ENCODE data around the gene C1orf122.

C1orf122 gene

GRCh38 chr1:37814252-37814651 lies 6.7 kb downstream of the C1orf122 start (continued):
- TF ChIP-seq, protein P1, sequence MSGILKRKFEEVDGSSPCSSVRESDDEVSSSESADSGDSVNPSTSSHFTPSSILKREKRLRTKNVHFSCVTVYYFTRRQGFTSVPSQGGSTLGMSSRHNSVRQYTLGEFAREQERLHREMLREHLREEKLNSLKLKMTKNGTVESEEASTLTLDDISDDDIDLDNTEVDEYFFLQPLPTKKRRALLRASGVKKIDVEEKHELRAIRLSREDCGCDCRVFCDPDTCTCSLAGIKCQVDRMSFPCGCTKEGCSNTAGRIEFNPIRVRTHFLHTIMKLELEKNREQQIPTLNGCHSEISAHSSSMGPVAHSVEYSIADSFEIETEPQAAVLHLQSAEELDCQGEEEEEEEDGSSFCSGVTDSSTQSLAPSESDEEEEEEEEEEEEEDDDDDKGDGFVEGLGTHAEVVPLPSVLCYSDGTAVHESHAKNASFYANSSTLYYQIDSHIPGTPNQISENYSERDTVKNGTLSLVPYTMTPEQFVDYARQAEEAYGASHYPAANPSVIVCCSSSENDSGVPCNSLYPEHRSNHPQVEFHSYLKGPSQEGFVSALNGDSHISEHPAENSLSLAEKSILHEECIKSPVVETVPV (CRISPR knock-in tag; IDR thresholded peaks at IDR 0.05) = no peak
- TF ChIP-seq OSR1 (CRISPR knock-in tag; IDR thresholded peaks at IDR 0.05) (no peak), ESRRG (CRISPR knock-in tag; IDR thresholded peaks at IDR 0.05) (no peak), BACH2 (CRISPR knock-in tag; IDR thresholded peaks at IDR 0.05; ENCODE audit: borderline replicate concordance) (no peak), PPARA (CRISPR knock-in tag; IDR thresholded peaks at IDR 0.05; ENCODE audit: borderline replicate concordance) (no peak), TOX (CRISPR knock-in tag; IDR thresholded peaks at IDR 0.05; ENCODE audit: borderline replicate concordance) (no peak), ZNF70 (CRISPR knock-in tag; IDR thresholded peaks at IDR 0.05) (no peak), ZFP3 (CRISPR knock-in tag; IDR thresholded peaks at IDR 0.05) (no peak)

DNA sequence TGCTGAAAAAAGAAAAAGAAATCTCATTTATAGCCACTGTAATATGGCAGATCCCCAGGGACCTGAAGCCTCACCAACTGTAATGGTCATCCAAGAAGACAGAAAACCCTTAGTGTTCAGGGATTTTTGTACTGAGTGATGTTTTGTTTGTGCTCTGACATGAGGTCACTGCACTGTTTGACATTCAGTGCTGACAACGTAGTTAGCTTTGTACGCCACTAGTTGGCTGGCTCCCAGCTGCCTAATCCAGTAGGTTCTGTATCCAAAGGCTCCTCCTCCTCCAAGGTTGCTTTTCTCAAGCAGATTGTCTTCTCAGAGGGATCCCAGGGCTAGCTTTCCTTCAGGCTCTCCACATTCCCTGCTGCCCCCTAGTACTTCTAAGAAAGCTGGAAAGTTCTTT lies 9.9 kb downstream of the C1orf122 start:
- TF ChIP-seq ISL1 (CRISPR knock-in tag; IDR thresholded peaks at IDR 0.05) = no peak
- TF ChIP-seq ESRRG (CRISPR knock-in tag; IDR thresholded peaks at IDR 0.05) = no peak
- TF ChIP-seq RARB (CRISPR knock-in tag; IDR thresholded peaks at IDR 0.05) = no peak
- TF ChIP-seq PATZ1 (CRISPR knock-in tag; IDR thresholded peaks at IDR 0.05; ENCODE audit: borderline replicate concordance) = no peak
- TF ChIP-seq PPARA (CRISPR knock-in tag; IDR thresholded peaks at IDR 0.05; ENCODE audit: borderline replicate concordance) = no peak
- TF ChIP-seq SNAI2 (CRISPR knock-in tag; IDR thresholded peaks at IDR 0.05) = no peak
- TF ChIP-seq ZNF70 (CRISPR knock-in tag; IDR thresholded peaks at IDR 0.05) = no peak
- no peak for TF ChIP-seq POU6F1 (CRISPR knock-in tag; IDR thresholded peaks at IDR 0.05; ENCODE audit: borderline replicate concordance, low read depth)
- TF ChIP-seq ZNF8 (CRISPR knock-in tag; IDR thresholded peaks at IDR 0.05) = no peak
- TF ChIP-seq, protein P1 (CRISPR knock-in tag; IDR thresholded peaks at IDR 0.05) = no peak
- no peak for TF ChIP-seq CSDC2 (CRISPR knock-in tag; IDR thresholded peaks at IDR 0.05)
- TF ChIP-seq TCF4 (CRISPR knock-in tag; IDR thresholded peaks at IDR 0.05; ENCODE audit: borderline replicate concordance) = no peak
- no peak for TF ChIP-seq ZFP30 (CRISPR knock-in tag; IDR thresholded peaks at IDR 0.05)
- TF ChIP-seq CREB5 (CRISPR knock-in tag; IDR thresholded peaks at IDR 0.05; ENCODE audit: low read depth) = no peak
- TF ChIP-seq BACH2 (CRISPR knock-in tag; IDR thresholded peaks at IDR 0.05; ENCODE audit: borderline replicate concordance) = no peak
- no peak for TF ChIP-seq TOX (CRISPR knock-in tag; IDR thresholded peaks at IDR 0.05; ENCODE audit: borderline replicate concordance)
- no peak for TF ChIP-seq ZC3H10 (CRISPR knock-in tag; IDR thresholded peaks at IDR 0.05)
- TF ChIP-seq ZNF565 (CRISPR knock-in tag; conservative IDR thresholded peaks at IDR 0.05; ENCODE audit: low read depth) = no peak
- TF ChIP-seq, protein P2, sequence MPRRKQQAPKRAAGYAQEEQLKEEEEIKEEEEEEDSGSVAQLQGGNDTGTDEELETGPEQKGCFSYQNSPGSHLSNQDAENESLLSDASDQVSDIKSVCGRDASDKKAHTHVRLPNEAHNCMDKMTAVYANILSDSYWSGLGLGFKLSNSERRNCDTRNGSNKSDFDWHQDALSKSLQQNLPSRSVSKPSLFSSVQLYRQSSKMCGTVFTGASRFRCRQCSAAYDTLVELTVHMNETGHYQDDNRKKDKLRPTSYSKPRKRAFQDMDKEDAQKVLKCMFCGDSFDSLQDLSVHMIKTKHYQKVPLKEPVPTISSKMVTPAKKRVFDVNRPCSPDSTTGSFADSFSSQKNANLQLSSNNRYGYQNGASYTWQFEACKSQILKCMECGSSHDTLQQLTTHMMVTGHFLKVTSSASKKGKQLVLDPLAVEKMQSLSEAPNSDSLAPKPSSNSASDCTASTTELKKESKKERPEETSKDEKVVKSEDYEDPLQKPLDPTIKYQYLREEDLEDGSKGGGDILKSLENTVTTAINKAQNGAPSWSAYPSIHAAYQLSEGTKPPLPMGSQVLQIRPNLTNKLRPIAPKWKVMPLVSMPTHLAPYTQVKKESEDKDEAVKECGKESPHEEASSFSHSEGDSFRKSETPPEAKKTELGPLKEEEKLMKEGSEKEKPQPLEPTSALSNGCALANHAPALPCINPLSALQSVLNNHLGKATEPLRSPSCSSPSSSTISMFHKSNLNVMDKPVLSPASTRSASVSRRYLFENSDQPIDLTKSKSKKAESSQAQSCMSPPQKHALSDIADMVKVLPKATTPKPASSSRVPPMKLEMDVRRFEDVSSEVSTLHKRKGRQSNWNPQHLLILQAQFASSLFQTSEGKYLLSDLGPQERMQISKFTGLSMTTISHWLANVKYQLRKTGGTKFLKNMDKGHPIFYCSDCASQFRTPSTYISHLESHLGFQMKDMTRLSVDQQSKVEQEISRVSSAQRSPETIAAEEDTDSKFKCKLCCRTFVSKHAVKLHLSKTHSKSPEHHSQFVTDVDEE (CRISPR knock-in tag; IDR thresholded peaks at IDR 0.05) = no peak
- no peak for TF ChIP-seq ZFP3 (CRISPR knock-in tag; IDR thresholded peaks at IDR 0.05)
- ATAC-seq = no peak
